Mesodermal cell (in vitro differentiated cells): ENCODE measurements around the gene NDOR1.
A peak's percentile ranks its signal among the peaks of the same experiment; 100 is the strongest.

ENCODE experiments used
- H3K27ac ChIP-seq: 2 replicates; pipeline ENCODE4 v1.7.0; 2013; ENCODE audit warnings: mild to moderate bottlenecking, low read depth, low read length, moderate library complexity; ENCODE audit not compliant: severe bottlenecking
- H3K36me3 ChIP-seq: 2 replicates; pipeline ENCODE4 v1.7.1; 2013; ENCODE audit warnings: mild to moderate bottlenecking, low read length, moderate library complexity; ENCODE audit not compliant: control insufficient read depth, insufficient read depth
- H3K4me1 ChIP-seq: one replicate; pipeline ENCODE4 v1.7.1; 2013; ENCODE audit warnings: mild to moderate bottlenecking, low read length; ENCODE audit not compliant: insufficient read depth, control insufficient read depth, poor library complexity, severe bottlenecking
- H3K4me3 ChIP-seq: 2 replicates; pipeline ENCODE4 v1.7.0; 2013; ENCODE audit warnings: low read length, control low read depth, mild to moderate bottlenecking; ENCODE audit not compliant: insufficient read depth, poor library complexity, severe bottlenecking; ENCODE audit errors: extremely low read depth
- H3K9me3 ChIP-seq: 2 replicates; pipeline ENCODE4 v1.7.1; 2013; ENCODE audit warnings: mild to moderate bottlenecking, low read length, moderate library complexity; ENCODE audit not compliant: control insufficient read depth
- WGBS, 2 experiments: methylation state at CpG; one replicate each; pipeline ENCODE4 v1.1.5; 2013; ENCODE audit warnings: missing lambda C conversion rate in 2 of 2; ENCODE audit not compliant: insufficient coverage in 2 of 2; 5-methylcytosine and 5-hydroxymethylcytosine counted together

Gene NDOR1

DNA sequence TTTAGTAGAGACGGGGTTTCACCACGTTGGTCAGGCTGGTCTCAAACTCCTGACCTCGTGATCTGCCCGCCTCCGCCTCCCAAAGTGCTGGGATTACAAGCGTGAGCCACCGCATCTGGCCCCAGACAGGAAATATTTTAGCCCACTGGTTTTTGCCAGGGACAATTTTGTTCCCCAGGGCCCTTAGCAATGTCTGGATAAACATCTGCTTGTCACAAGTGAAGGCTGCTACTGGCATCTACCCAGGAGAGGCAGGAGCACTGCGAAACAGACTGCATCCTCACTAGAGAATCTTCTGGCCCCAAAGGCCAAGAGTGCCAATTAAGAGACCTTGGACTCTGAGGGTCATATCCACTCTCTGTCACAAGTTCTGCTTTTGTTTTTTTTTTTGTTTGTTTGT, 2.5 kb upstream of the NDOR1 start:
- 88 to 97% methylated on average over 8 of the region's 8 CpGs for WGBS, 2 experiments
- H3K36me3 ChIP-seq, result peaks cover 19% of the 10 kb centered on the region
- H3K4me3 ChIP-seq, result no peak overlapping the region
- peaks cover 32% of the 10 kb centered on the region for H3K4me1 ChIP-seq
- no peaks in the 10 kb centered on the region for H3K9me3 ChIP-seq
- no peak overlapping the region for H3K27ac ChIP-seq

DNA sequence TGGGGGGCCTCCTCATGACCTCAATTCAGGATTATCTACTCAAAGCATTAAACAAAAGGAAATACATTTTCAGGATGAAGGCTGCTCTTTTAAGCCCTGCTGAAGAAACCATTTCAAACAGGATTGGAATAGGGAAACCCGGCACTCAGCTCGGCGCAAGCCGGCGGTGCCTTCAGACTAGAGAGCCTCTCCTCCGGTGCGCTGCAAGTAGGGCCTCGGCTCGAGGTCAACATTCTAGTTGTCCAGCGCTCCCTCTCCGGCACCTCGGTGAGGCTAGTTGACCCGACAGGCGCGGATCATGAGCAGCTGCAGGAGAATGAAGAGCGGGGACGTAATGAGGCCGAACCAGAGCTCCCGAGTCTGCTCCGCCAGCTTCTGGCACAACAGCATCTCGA, 772 bp upstream of the NDOR1 start:
- Histone ChIP-seq H3K27ac (no peak overlapping the region), H3K4me3 (peak overlapping the region; percentile 96), H3K4me1 (peaks cover 24% of the 10 kb centered on the region), H3K36me3 (peaks cover 27% of the 10 kb centered on the region), H3K9me3 (no peaks in the 10 kb centered on the region)
- 31% methylated on average over 20 to 21 of the region's 21 CpGs for WGBS, 2 experiments

DNA sequence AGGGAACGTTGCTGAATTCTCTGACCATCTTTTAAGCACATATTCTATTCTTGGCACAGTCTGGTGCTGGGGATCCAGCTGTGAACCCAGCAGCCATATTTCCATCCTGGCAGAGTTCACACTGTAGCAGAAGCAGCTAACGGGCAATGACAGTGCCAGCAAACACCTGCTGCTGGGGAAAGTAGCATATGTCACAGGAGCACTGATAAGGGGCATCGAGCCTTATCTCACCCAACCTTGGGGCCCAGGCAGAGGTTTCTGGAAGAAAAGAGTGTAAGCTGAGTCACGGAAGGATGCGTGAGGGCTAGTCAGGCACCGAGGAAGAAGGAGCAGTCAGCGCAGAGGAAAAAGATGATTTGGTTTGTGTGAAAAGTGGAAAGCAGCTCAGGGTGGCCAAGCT, 1.1 kb downstream of the NDOR1 start:
- Histone ChIP-seq H3K4me3 (peak overlapping the region; percentile 96), H3K27ac (no peak overlapping the region), H3K4me1 (peaks cover 19% of the 10 kb centered on the region), H3K36me3 (peaks cover 34% of the 10 kb centered on the region), H3K9me3 (no peaks in the 10 kb centered on the region)
- WGBS, 2 experiments, result 91% methylated on average over 7 of the region's 7 CpGs

GRCh38 chr9:137211532-137211931, 6.0 kb downstream of the NDOR1 start:
- Histone ChIP-seq H3K27ac (no peak overlapping the region), H3K36me3 (peaks cover 58% of the 10 kb centered on the region), H3K9me3 (no peaks in the 10 kb centered on the region), H3K4me1 (peaks cover 5% of the 10 kb centered on the region), H3K4me3 (no peak overlapping the region)
- WGBS, 2 experiments, result 89 to 96% methylated on average over 10 to 13 of the region's 13 CpGs

GRCh38 chr9:137212520-137212919, 7.0 kb downstream of the NDOR1 start:
- peaks cover 52% of the 10 kb centered on the region for H3K36me3 ChIP-seq
- no peak overlapping the region for H3K4me3 ChIP-seq
- no peaks in the 10 kb centered on the region for H3K9me3 ChIP-seq
- WGBS, 2 experiments, result 95 to 97% methylated on average over 20 to 21 of the region's 21 CpGs
- peaks cover under 1% of the 10 kb centered on the region for H3K4me1 ChIP-seq
- no peak overlapping the region for H3K27ac ChIP-seq

GRCh38 chr9:137213160-137214060, 7.9 kb downstream of the NDOR1 start:
- H3K4me1 ChIP-seq, result peaks cover 10% of the 10 kb centered on the region
- 92 to 96% methylated on average over 47 to 49 of the region's 49 CpGs for WGBS, 2 experiments
- H3K4me3 ChIP-seq, result no peak overlapping the region
- H3K9me3 ChIP-seq, result no peaks in the 10 kb centered on the region
- no peak overlapping the region for H3K27ac ChIP-seq
- H3K36me3 ChIP-seq, result peaks cover 48% of the 10 kb centered on the region

- peaks cover 40% of the 10 kb centered on the region for H3K36me3 ChIP-seq
- peaks cover 18% of the 10 kb centered on the region for H3K4me1 ChIP-seq
- 95 to 96% methylated on average over 16 to 17 of the region's 19 CpGs for WGBS, 2 experiments
- H3K4me3 ChIP-seq, result no peak overlapping the region
- H3K27ac ChIP-seq, result no peak overlapping the region
- H3K9me3 ChIP-seq, result no peaks in the 10 kb centered on the region
Measured at GRCh38 chr9:137214620-137215019, 9.1 kb downstream of the NDOR1 start.

DNA sequence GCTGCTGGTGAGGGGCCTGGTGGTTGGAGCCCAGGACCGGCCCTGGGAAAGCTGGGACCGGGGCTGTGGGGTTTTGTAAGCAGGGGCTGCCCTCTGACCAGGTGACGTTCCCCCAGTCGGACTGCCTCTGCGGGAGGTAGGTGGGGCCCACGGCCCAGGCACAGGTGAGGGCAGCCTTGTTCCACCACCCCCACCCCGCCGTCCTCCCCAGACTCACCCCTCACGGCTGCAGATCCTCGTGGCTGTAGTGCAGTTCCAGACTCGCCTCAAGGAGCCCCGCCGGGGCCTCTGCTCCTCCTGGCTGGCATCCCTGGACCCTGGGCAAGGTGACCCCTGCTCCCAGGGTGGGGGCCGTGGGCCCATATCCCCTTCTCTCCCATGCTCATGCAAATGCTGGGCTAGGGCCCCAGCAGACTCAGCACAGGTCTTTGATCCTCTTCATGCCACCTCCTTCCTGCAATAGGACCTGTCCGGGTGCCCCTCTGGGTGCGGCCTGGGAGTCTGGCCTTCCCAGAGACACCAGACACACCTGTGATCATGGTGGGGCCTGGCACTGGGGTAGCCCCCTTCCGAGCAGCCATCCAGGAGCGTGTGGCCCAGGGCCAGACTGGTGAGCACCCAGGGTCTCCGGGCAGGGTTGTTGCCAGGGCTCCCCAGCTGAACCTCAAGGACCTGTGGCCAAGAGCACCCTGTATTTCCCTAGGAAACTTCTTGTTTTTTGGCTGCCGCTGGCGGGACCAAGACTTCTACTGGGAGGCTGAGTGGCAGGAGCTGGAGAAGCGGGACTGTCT, 9.9 kb downstream of the NDOR1 start:
- peaks cover 36% of the 10 kb centered on the region for H3K36me3 ChIP-seq
- no peak overlapping the region for H3K27ac ChIP-seq
- no peak overlapping the region for H3K4me3 ChIP-seq
- WGBS, 2 experiments, result 93 to 97% methylated on average over 13 to 21 of the region's 22 CpGs
- peaks cover 18% of the 10 kb centered on the region for H3K4me1 ChIP-seq
- no peaks in the 10 kb centered on the region for H3K9me3 ChIP-seq

GRCh38 chr9:137216188-137216965, 10.9 kb downstream of the NDOR1 start:
- H3K27ac ChIP-seq, result no peak overlapping the region
- peaks cover 33% of the 10 kb centered on the region for H3K36me3 ChIP-seq
- H3K4me3 ChIP-seq, result no peak overlapping the region
- peaks cover 18% of the 10 kb centered on the region for H3K4me1 ChIP-seq
- 96 to 98% methylated on average over 27 to 28 of the region's 30 CpGs for WGBS, 2 experiments
- no peaks in the 10 kb centered on the region for H3K9me3 ChIP-seq
